ENCODE measurements around the gene BRAF.

GRCh38 chr7:140967438-140967837, 42.7 kb upstream of the BRAF start:
- TF ChIP-seq CTCF (IDR thresholded peaks at IDR 0.05; ENCODE audit: poor library complexity), result no peak
- TF ChIP-seq EZH2 (IDR thresholded peaks at IDR 0.05; ENCODE audit: borderline replicate concordance), result no peak
